ENCODE results near the gene GRIFIN. TPM values are rescaled to one million over a fixed set of nuclear protein-coding genes. Genes with fewer than 3 reads are reported as not detected.

Gene GRIFIN
- total and polyA plus RNA-seq, 7 donors: not detected

DNA sequence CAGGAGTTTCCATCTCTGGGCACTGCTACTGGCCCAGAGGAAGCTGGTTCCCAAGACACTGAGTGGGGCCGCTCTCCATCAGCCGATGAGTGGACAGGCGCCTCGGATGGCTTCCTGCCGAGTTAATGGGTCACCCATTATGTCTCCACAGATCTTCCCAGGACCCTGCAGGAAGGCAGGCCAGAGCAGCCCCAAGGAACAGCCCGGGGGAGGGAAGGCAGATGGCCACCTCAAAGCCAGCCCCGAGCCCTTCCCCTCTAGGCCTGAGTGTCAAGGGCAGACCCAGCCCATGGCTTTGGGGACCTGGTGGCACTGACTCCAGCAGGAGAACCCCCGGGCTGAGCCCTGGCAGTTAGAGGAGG is 40.0 kb upstream of the GRIFIN start:
- Histone ChIP-seq H3K36me3 (no peaks in the 10 kb centered on the region), H3K9me3 (no peaks in the 10 kb centered on the region), H3K4me3 (no peak overlapping the region), H3K27ac (no peak overlapping the region), H3K27me3 (peaks cover 10 to 18% (median 16%) of the 10 kb centered on the region in 3 donors), H3K4me1 (peaks cover 0 to 30% (median 27%) of the 10 kb centered on the region in 4 donors)
- DNase-seq: no peak
- 90 to 92% methylated on average over 8 of the region's 8 CpGs for WGBS, 2 donors
- TF ChIP-seq POLR2A (IDR thresholded peaks at IDR 0.05) (no peak), POLR2AphosphoS5 (IDR thresholded peaks at IDR 0.05) (no peak), CTCF (IDR thresholded peaks at IDR 0.05) (no peak), EP300 (IDR thresholded peaks at IDR 0.05) (no peak)
- intact Hi-C loops (cut with DNase I): no loop called here

- intact Hi-C loops (cut with DNase I): no loop called here
- Histone ChIP-seq H3K27ac (no peak overlapping the region), H3K36me3 (no peaks in the 10 kb centered on the region), H3K4me3 (no peak overlapping the region), H3K4me1 (peaks cover 0 to 34% (median 26%) of the 10 kb centered on the region in 4 donors), H3K27me3 (peaks cover 6 to 12% (median 10%) of the 10 kb centered on the region in 3 donors), H3K9me3 (no peaks in the 10 kb centered on the region)
- DNase-seq: no peak
- TF ChIP-seq POLR2AphosphoS5 (IDR thresholded peaks at IDR 0.05) (no peak), CTCF (IDR thresholded peaks at IDR 0.05) (no peak), EP300 (IDR thresholded peaks at IDR 0.05) (no peak), POLR2A (IDR thresholded peaks at IDR 0.05) (no peak)
- WGBS, 2 donors: 92 to 93% methylated on average over 15 of the region's 15 CpGs
Measured at GRCh38 chr7:2515424-2516193, 39.4 kb upstream of the GRIFIN start.

GRCh38 chr7:2514473-2515423 is 38.5 kb upstream of the GRIFIN start:
- peaks cover 0 to 6% (median 3%) of the 10 kb centered on the region in 3 donors for H3K27me3 ChIP-seq
- H3K4me1 ChIP-seq: peaks cover 0 to 29% (median 18%) of the 10 kb centered on the region in 4 donors
- 85 to 95% methylated on average over 9 of the region's 9 CpGs for WGBS, 2 donors
- H3K9me3 ChIP-seq: no peaks in the 10 kb centered on the region
- no peaks in the 10 kb centered on the region for H3K36me3 ChIP-seq
- H3K27ac ChIP-seq: no peak overlapping the region
- no peak for DNase-seq
- no peak overlapping the region for H3K4me3 ChIP-seq
- TF ChIP-seq CTCF (IDR thresholded peaks at IDR 0.05) (no peak), EP300 (IDR thresholded peaks at IDR 0.05) (no peak), POLR2AphosphoS5 (IDR thresholded peaks at IDR 0.05) (no peak), POLR2A (IDR thresholded peaks at IDR 0.05) (no peak)
- intact Hi-C loops (cut with DNase I): no loop called here

- Histone ChIP-seq H3K4me1 (peaks cover 0 to 23% (median 11%) of the 10 kb centered on the region in 4 donors), H3K27me3 (peaks cover 0 to 2% (median 2%) of the 10 kb centered on the region in 3 donors), H3K4me3 (no peak overlapping the region), H3K36me3 (no peaks in the 10 kb centered on the region), H3K9me3 (no peaks in the 10 kb centered on the region), H3K27ac (no peak overlapping the region)
- WGBS, 2 donors: 93% methylated on average over 7 of the region's 7 CpGs
- intact Hi-C loops (cut with DNase I): no loop called here
- DNase-seq: no peak
- no peak for TF ChIP-seq POLR2AphosphoS5 (IDR thresholded peaks at IDR 0.05)
- no peak for TF ChIP-seq EP300 (IDR thresholded peaks at IDR 0.05)
- TF ChIP-seq CTCF (IDR thresholded peaks at IDR 0.05): no peak
- TF ChIP-seq POLR2A (IDR thresholded peaks at IDR 0.05): no peak
Measured at GRCh38 chr7:2513702-2514101, 37.5 kb upstream of the GRIFIN start.

Data from sigmoid colon (tissue), 7 donors.